ENCODE results near the gene CASP10. TPM values are rescaled to one million over a fixed set of nuclear protein-coding genes. Genes with fewer than 3 reads are reported as not detected.

CASP10 gene
- polyA plus RNA-seq, 1 of the 3 experiments (the other 2 are of a cell fraction): 0.12 TPM

DNA sequence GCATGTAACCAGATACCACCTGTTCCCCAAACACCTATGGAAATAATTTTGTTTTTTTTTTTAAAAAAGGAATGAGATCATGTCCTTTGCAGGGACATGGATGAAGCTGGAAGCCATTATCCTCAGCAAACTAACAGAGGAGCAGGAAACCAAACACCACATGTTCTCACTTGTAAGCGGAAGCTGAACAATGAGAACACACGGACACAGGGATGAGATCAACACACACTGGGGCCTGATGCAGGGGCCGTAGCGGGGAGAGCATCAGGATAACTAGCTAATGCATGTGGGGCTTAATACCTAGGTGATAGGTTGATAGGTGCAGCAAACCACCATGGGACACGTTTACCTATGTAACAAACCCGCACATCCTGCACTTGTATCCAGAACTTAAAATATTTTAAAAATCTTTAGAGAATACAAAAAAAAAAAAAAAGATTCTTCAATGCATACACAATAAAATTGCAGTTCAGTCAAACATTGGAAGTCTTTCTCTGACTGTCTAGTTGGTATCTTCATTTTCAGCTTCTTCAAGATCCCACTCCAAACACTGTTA lies 11.6 kb upstream of the CASP10 start:
- H3K36me3 ChIP-seq (replicated peaks in 1 of 2; ENCODE audit: control insufficient read depth in 1 of 2, insufficient read depth in 2 of 2, low read length in 1 of 2): peaks cover 0 to 9% of the 10 kb centered on the region in 2 experiments
- WGBS (ENCODE audit: low lambda C conversion rate): 90% methylated on average over 6 of the region's 6 CpGs
- H3K4me1 ChIP-seq (ENCODE audit: control insufficient read depth in 1 of 2, insufficient read depth in 2 of 2, low read depth in 1 of 2, low read length in 1 of 2): no peaks in the 10 kb centered on the region
- CTCF ChIA-PET: interaction anchor here (0.7 to 4.6 kb wide), 2 partner anchors 12 to 99 kb away, joined by 3 to 23 read pairs; no protein-coding TSS in a partner anchor
- no peak overlapping the region for H3K4me2 ChIP-seq
- H3K27me3 ChIP-seq (ENCODE audit: insufficient read depth): no peaks in the 10 kb centered on the region
- H3K27ac ChIP-seq (ENCODE audit: low read depth in 2 of 2, low read length in 1 of 2): no peak overlapping the region
- no peak overlapping the region for H3K9ac ChIP-seq
- H3F3A ChIP-seq (replicated peaks; ENCODE audit: insufficient read depth): peaks cover 21% of the 10 kb centered on the region
- H3K79me2 ChIP-seq (ENCODE audit: insufficient read depth): no peaks in the 10 kb centered on the region
- no peak overlapping the region for H3K4me3 ChIP-seq (ENCODE audit: low read depth in 2 of 2, low read length in 1 of 2)
- no peaks in the 10 kb centered on the region for H3K9me2 ChIP-seq
- H3K9me3 ChIP-seq: no peaks in the 10 kb centered on the region
- H4K20me1 ChIP-seq (ENCODE audit: insufficient read depth): no peaks in the 10 kb centered on the region
- POLR2A ChIA-PET: no interaction called here
- DNase-seq: no peak
- no peak overlapping the region for H2AFZ ChIP-seq (ENCODE audit: low read depth)
- TF ChIP-seq, protein P1, sequence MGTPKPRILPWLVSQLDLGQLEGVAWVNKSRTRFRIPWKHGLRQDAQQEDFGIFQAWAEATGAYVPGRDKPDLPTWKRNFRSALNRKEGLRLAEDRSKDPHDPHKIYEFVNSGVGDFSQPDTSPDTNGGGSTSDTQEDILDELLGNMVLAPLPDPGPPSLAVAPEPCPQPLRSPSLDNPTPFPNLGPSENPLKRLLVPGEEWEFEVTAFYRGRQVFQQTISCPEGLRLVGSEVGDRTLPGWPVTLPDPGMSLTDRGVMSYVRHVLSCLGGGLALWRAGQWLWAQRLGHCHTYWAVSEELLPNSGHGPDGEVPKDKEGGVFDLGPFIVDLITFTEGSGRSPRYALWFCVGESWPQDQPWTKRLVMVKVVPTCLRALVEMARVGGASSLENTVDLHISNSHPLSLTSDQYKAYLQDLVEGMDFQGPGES (IDR thresholded peaks at IDR 0.05; ENCODE audit: low read depth, low read length): no peak
- TF ChIP-seq NFIC (IDR thresholded peaks at IDR 0.05; ENCODE audit: borderline replicate concordance) (no peak), CTCF (IDR thresholded peaks at IDR 0.05) (no peak), REST (IDR thresholded peaks at IDR 0.05; ENCODE audit: low read depth, low read length) (no peak), RAD21 (IDR thresholded peaks at IDR 0.05; ENCODE audit: low read length) (no peak), POLR2AphosphoS5 (IDR thresholded peaks at IDR 0.05; ENCODE audit: low read depth, low read length) (no peak), JUND (IDR thresholded peaks at IDR 0.05) (no peak), NRF1 (IDR thresholded peaks at IDR 0.05; ENCODE audit: low read depth, low read length) (no peak), ELF1 (IDR thresholded peaks at IDR 0.05) (no peak), GATA2 (CRISPR knock-in tag; IDR thresholded peaks at IDR 0.05) (no peak), PBX3 (IDR thresholded peaks at IDR 0.05) (no peak), EZH2phosphoT487 (IDR thresholded peaks at IDR 0.05; ENCODE audit: borderline replicate concordance, low read depth) (no peak), EP300 (IDR thresholded peaks at IDR 0.05; ENCODE audit: borderline replicate concordance in 1 of 2, low read depth in 1 of 2, low read length in 1 of 2) (no peak)
- TF ChIP-seq, protein P2, sequence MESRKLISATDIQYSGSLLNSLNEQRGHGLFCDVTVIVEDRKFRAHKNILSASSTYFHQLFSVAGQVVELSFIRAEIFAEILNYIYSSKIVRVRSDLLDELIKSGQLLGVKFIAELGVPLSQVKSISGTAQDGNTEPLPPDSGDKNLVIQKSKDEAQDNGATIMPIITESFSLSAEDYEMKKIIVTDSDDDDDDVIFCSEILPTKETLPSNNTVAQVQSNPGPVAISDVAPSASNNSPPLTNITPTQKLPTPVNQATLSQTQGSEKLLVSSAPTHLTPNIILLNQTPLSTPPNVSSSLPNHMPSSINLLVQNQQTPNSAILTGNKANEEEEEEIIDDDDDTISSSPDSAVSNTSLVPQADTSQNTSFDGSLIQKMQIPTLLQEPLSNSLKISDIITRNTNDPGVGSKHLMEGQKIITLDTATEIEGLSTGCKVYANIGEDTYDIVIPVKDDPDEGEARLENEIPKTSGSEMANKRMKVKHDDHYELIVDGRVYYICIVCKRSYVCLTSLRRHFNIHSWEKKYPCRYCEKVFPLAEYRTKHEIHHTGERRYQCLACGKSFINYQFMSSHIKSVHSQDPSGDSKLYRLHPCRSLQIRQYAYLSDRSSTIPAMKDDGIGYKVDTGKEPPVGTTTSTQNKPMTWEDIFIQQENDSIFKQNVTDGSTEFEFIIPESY (IDR thresholded peaks at IDR 0.05; ENCODE audit: borderline replicate concordance, low read depth): no peak

All from SK-N-SH (cell line).